K562 (cell line): Measurements from ENCODE around the gene SLC35D2. TPM values are rescaled to one million over a fixed set of nuclear protein-coding genes. Genes with fewer than 3 reads are reported as not detected.

Experiments used
- ATAC-seq: fragments of 200-7000 bp; cut with Tn5 transposase; 3 replicates; pipeline ENCODE4 v1.9.1; 2020; ENCODE audit warnings: moderate library complexity
- BruUV-seq: library from RNA; stranded (reverse); fragments of 400-500 nt; replicated peaks from 2 replicates; lab custom pipeline; 2021; lab: Mats Ljungman, UMichigan
- CTCF ChIA-PET: fragments of 300-600 bp; formaldehyde crosslinking; extraction: SDS; loops from one replicate; lab custom pipeline; 2021; ENCODE audit warnings: low intra/inter-chr PET ratio; lab: Yijun Ruan, JAX
- POLR2A ChIA-PET: fragments of 300-600, 350-650 bp; sonication (Branson Sonifier 250); formaldehyde crosslinking; extraction: SDS; loops from one replicate; lab custom pipeline; 2021; ENCODE audit warnings: antibody characterized with exemption, inconsistent platforms; lab: Yijun Ruan, JAX
- DNase-seq, 4 experiments: peaks; one replicate each; pipeline versions ENCODE4 v3.0.0 to v3.0.0-alpha.2; 2011 to 2018; ENCODE audit warnings: low spot score in 3 of 4, mixed read lengths in 3 of 4; ENCODE audit errors: extremely low read depth in 1 of 4
- FAIRE-seq: peaks from 2 replicates; lab custom pipeline; 2011; peaks lifted over from hg19 to GRCh38; lab: Jason Lieb, UNC
- H2AFZ ChIP-seq: 2 replicates; pipeline ENCODE4 v1.6.0; 2011; ENCODE audit warnings: low read depth, low read length, control low read depth, inconsistent platforms
- H3K27ac ChIP-seq: fragments of 200-600 bp; 3 replicates; pipeline ENCODE4 v1.8.0; 2011; ENCODE audit warnings: low read depth, mild to moderate bottlenecking, control low read depth, inconsistent platforms, low read length, moderate library complexity, mixed read lengths; ENCODE audit errors: extremely low read depth
- H3K27me3 ChIP-seq, 2 experiments: fragments of 300-600 bp in 1 of 2; 2 replicates in 1 of 2; 3 replicates in 1 of 2; pipeline versions ENCODE4 v1.6.0 to v1.8.0; 2011; ENCODE audit warnings: inconsistent platforms in 2 of 2, low read length in 2 of 2, mild to moderate bottlenecking in 1 of 2, mixed read lengths in 1 of 2, moderate library complexity in 1 of 2; ENCODE audit not compliant: control insufficient read depth in 2 of 2, insufficient read depth in 2 of 2
- H3K36me3 ChIP-seq: fragments of 300-600 bp; 3 replicates; pipeline ENCODE4 v1.8.0; 2011; ENCODE audit warnings: mild to moderate bottlenecking, low read length, inconsistent platforms; ENCODE audit not compliant: control insufficient read depth, insufficient read depth
- H3K4me1 ChIP-seq, 2 experiments: fragments of 200-600 bp in 1 of 2; replicated peaks in 1 of 2; 2 replicates in 1 of 2; 3 replicates in 1 of 2; pipeline versions ENCODE4 v1.5.1 to v1.8.0; 2011; ENCODE audit warnings: inconsistent platforms in 2 of 2, low read length in 2 of 2, mild to moderate bottlenecking in 1 of 2, mixed read lengths in 1 of 2, moderate library complexity in 1 of 2; ENCODE audit not compliant: control insufficient read depth in 2 of 2, insufficient read depth in 2 of 2
- H3K4me2 ChIP-seq: 2 replicates; pipeline ENCODE4 v1.6.1; 2011; ENCODE audit warnings: low read length, control low read depth, inconsistent platforms, mixed read lengths; ENCODE audit not compliant: insufficient read depth
- H3K4me3 ChIP-seq: fragments of 200-600 bp; sonication (generic), shearing (Covaris generic); 2 replicates; pipeline ENCODE4 v1.5.1; 2016; ENCODE audit warnings: control low read depth, inconsistent platforms
- H3K79me2 ChIP-seq: fragments of 200-600 bp; 3 replicates; pipeline ENCODE4 v1.8.0; 2011; ENCODE audit warnings: low read length, inconsistent platforms; ENCODE audit not compliant: control insufficient read depth, insufficient read depth
- H3K9ac ChIP-seq, 2 experiments: 2 replicates each; pipeline versions ENCODE4 v1.6.0 to v1.6.1; 2011; ENCODE audit warnings: low read depth in 2 of 2, low read length in 2 of 2, control low read depth in 1 of 2, inconsistent platforms in 1 of 2, mild to moderate bottlenecking in 1 of 2, mixed read lengths in 1 of 2; ENCODE audit not compliant: insufficient read depth in 1 of 2
- H3K9me1 ChIP-seq: one replicate; pipeline ENCODE4 v1.6.0; 2011; ENCODE audit warnings: inconsistent platforms, mild to moderate bottlenecking, low read length, moderate library complexity; ENCODE audit not compliant: control insufficient read depth, insufficient read depth
- H3K9me3 ChIP-seq: replicated peaks from 2 replicates; pipeline ENCODE4 v1.5.1; 2011; ENCODE audit warnings: low read depth, low read length, inconsistent platforms; ENCODE audit not compliant: control insufficient read depth, insufficient read depth
- H4K20me1 ChIP-seq: replicated peaks from 2 replicates; pipeline ENCODE4 v1.6.1; 2011; ENCODE audit warnings: low read length, inconsistent platforms, mixed read lengths; ENCODE audit not compliant: control insufficient read depth, insufficient read depth
- ZNF12 ChIP-seq: sonication (generic); formaldehyde crosslinking; IDR thresholded peaks from 2 replicates; pipeline ENCODE4 v1.4.0; 2020; ENCODE audit warnings: mild to moderate bottlenecking, missing genetic modification reagents
- ZNF3 ChIP-seq: fragments of 250-450 bp; sonication (Bioruptor Pico); IDR thresholded peaks from 2 replicates; pipeline ENCODE4 v1.5.0; 2021; ENCODE audit warnings: mild to moderate bottlenecking, moderate library complexity
- WGBS: fragments of 100-300 bp; shearing (Covaris generic); methylation state at CpG from one replicate; pipeline ENCODE4 v1.1.6; 2016; ENCODE audit warnings: low coverage, mixed read lengths; ENCODE audit not compliant: insufficient coverage; ENCODE audit errors: missing lambda C conversion rate; 5-methylcytosine and 5-hydroxymethylcytosine counted together
- in situ Hi-C: fragments of 300-500 bp; cut with MboI; formaldehyde crosslinking; loops from 4 replicates; pipeline ENCODE4 v1.15.0; 2018; ENCODE audit warnings: inconsistent platforms, mixed read lengths
- intact Hi-C: fragments of 100-400 bp; cut with micrococcal nuclease; formaldehyde crosslinking; loops from 2 replicates; pipeline ENCODE4 v1.14.2; 2022
- polyA plus RNA-seq, 8 experiments: library from polyadenylated mRNA; depleted of rRNA in 4 of 8; stranded (reverse) in 5 of 8; unstranded in 3 of 8; fragments of >200 nt; fragmentation: Nextera tagmentation in 2 of 8; fragmentation: Illumina TruSeq in 1 of 8; extraction: Ambion mirVana in 2 of 8; extraction: Trizol in 1 of 8; gene quantifications; 2 replicates each; pipeline versions ENCODE4 v1.2.1 to v1.2.3, GENCODE V29; 2011 to 2014; ENCODE audit warnings: inconsistent platforms in 1 of 8, missing spikeins in 1 of 8
- total RNA-seq, 7 experiments: library from RNA; depleted of rRNA in 6 of 7; stranded (reverse); fragments of >200 nt in 6 of 7; fragmentation: Illumina TruSeq in 2 of 7; extraction: Trizol in 2 of 7; gene quantifications; 2 replicates each; pipeline versions ENCODE4 v1.2.1 to v1.2.3, GENCODE V29; 2011 to 2021; ENCODE audit warnings: low replicate concordance in 1 of 7
- TF ChIP-seq, protein P1 (sequence below), 2 experiments: fragments of 450-650 bp in 1 of 2; sonication (generic) in 1 of 2; formaldehyde crosslinking in 1 of 2; IDR thresholded peaks in 1 of 2; conservative IDR thresholded peaks in 1 of 2; 2 replicates each; pipeline versions ENCODE4 v1.6.1 to v1.8.1; 2016 to 2023; ENCODE audit warnings: mild to moderate bottlenecking in 2 of 2, moderate library complexity in 2 of 2, inconsistent platforms in 1 of 2, missing genetic modification reagents in 1 of 2
- TF ChIP-seq, protein P2 (sequence below): fragments of 450-650 bp; IDR thresholded peaks from 2 replicates; pipeline ENCODE4 v1.6.1; 2016

SLC35D2 gene
- total and polyA plus RNA-seq, 9 of the 15 experiments (the other 6 are each of a cell fraction or from before 2014, with no cell fraction given), result 2.9 to 14.9 (median 11.7) TPM

DNA sequence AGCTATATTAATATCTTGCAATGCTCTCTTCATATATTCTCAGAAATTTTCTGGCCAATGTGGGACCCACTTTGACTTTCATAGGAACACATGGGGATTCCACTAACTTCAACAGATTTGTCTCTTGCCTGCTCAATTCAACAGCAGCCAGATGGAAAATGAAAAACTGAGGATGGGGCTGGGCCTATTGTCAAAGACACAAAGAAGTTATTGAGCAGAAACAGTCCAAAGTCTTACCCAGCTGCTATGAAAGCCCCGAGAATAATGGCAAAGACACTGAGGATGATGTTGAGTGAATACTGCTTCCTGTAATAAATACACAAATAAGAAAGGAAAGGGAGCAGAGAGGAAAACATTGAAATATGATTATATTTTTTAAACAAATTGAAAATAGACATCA, 32.6 kb downstream of the SLC35D2 start:
- H3K9ac ChIP-seq, result no peak overlapping the region
- H3K79me2 ChIP-seq, result no peaks in the 10 kb centered on the region
- no peaks in the 10 kb centered on the region; the same call in none of the 2 replicates for H3K9me3 ChIP-seq
- no peaks in the 10 kb centered on the region for H4K20me1 ChIP-seq
- H3K36me3 ChIP-seq, result no peaks in the 10 kb centered on the region
- no peak overlapping the region for H3K4me2 ChIP-seq
- no peak for FAIRE-seq
- WGBS, result 35% methylated on average over 1 of the region's 1 CpG
- H3K4me1 ChIP-seq, result no peaks in the 10 kb centered on the region
- no peak overlapping the region for H2AFZ ChIP-seq
- POLR2A ChIA-PET, result no interaction called here
- no peak for TF ChIP-seq ZNF3 (CRISPR knock-in tag)
- no peak overlapping the region for H3K27ac ChIP-seq
- H3K4me3 ChIP-seq, result no peak overlapping the region
- no peak for DNase-seq
- in situ Hi-C loops (no loop called here), intact Hi-C loops (no loop called here)
- H3K9me1 ChIP-seq, result no peaks in the 10 kb centered on the region
- ATAC-seq, result no peak
- CTCF ChIA-PET, result no interaction called here
- 0 out of 5 replicates have a peak, but pooled peaks cover 0 to 5% of the 10 kb centered on the region in 2 experiments for H3K27me3 ChIP-seq
- no TSS peak for BruUV-seq

DNA sequence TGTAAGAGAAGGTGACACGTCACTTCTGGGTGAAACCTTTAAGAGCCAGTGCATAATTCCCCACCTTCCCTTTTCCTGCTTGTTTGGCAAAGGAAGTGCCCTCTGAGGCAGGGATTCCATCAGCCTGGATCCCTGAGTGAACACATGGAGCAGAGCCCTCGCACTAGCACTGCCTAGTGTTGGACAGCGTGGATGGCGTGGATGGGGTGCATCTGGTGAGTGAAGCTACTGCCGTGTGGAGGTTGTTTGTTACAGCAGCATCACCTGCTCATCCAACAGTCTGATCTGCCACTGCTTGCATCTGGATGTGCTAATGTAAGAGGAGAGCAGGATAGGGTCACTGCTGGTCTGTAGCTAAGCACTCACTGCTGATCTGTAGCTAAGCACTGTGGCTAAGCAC, 35.2 kb downstream of the SLC35D2 start:
- H3K4me2 ChIP-seq, result no peak overlapping the region
- no peaks in the 10 kb centered on the region; the same call in none of the 2 replicates for H3K9me3 ChIP-seq
- no peak overlapping the region for H3K4me3 ChIP-seq
- WGBS, result 52% methylated on average over 5 of the region's 5 CpGs
- ChIA-PET POLR2A (no interaction called here), CTCF (no interaction called here)
- no peaks in the 10 kb centered on the region for H3K9me1 ChIP-seq
- no peak overlapping the region for H2AFZ ChIP-seq
- no peaks in the 10 kb centered on the region for H3K79me2 ChIP-seq
- intact Hi-C loops (no loop called here), in situ Hi-C loops (no loop called here)
- H3K36me3 ChIP-seq, result no peaks in the 10 kb centered on the region
- FAIRE-seq (no peak), ATAC-seq (no peak)
- no peak overlapping the region for H3K27ac ChIP-seq
- no TSS peak for BruUV-seq
- peaks cover 0 to 7% of the 10 kb centered on the region in 2 experiments; a peak in 2 of 5 replicates for H3K4me1 ChIP-seq
- H3K27me3 ChIP-seq, result 0 out of 5 replicates have a peak, but pooled peaks cover 0 to 5% of the 10 kb centered on the region in 2 experiments
- no peak overlapping the region for H3K9ac ChIP-seq
- no peaks in the 10 kb centered on the region for H4K20me1 ChIP-seq
- TF ChIP-seq ZNF12 (CRISPR knock-in tag), result peak; percentile 92
- TF ChIP-seq, protein P1, sequence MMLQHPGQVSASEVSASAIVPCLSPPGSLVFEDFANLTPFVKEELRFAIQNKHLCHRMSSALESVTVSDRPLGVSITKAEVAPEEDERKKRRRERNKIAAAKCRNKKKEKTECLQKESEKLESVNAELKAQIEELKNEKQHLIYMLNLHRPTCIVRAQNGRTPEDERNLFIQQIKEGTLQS (IDR thresholded peaks at IDR 0.05), result no peak
- TF ChIP-seq, protein P1 (CRISPR knock-in tag; conservative IDR thresholded peaks at IDR 0.05), result no peak
- TF ChIP-seq, protein P2, sequence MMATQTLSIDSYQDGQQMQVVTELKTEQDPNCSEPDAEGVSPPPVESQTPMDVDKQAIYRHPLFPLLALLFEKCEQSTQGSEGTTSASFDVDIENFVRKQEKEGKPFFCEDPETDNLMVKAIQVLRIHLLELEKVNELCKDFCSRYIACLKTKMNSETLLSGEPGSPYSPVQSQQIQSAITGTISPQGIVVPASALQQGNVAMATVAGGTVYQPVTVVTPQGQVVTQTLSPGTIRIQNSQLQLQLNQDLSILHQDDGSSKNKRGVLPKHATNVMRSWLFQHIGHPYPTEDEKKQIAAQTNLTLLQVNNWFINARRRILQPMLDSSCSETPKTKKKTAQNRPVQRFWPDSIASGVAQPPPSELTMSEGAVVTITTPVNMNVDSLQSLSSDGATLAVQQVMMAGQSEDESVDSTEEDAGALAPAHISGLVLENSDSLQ, result no peak
- TF ChIP-seq, all 486 proteins: peak for 1
- no peak for DNase-seq
